ENCODE measurements around the gene KDM1A.
A peak's percentile ranks its signal among the peaks of the same experiment; 100 is the strongest.

Gene KDM1A

GRCh38 chr1:23111600-23112535, 92.6 kb downstream of the KDM1A start:
- TF ChIP-seq OSR1 (CRISPR knock-in tag; IDR thresholded peaks at IDR 0.05) = no peak
- TF ChIP-seq PPARA (CRISPR knock-in tag; IDR thresholded peaks at IDR 0.05; ENCODE audit: borderline replicate concordance) = no peak
- no peak for TF ChIP-seq TSHZ2 (CRISPR knock-in tag; IDR thresholded peaks at IDR 0.05)
- TF ChIP-seq, protein P1, sequence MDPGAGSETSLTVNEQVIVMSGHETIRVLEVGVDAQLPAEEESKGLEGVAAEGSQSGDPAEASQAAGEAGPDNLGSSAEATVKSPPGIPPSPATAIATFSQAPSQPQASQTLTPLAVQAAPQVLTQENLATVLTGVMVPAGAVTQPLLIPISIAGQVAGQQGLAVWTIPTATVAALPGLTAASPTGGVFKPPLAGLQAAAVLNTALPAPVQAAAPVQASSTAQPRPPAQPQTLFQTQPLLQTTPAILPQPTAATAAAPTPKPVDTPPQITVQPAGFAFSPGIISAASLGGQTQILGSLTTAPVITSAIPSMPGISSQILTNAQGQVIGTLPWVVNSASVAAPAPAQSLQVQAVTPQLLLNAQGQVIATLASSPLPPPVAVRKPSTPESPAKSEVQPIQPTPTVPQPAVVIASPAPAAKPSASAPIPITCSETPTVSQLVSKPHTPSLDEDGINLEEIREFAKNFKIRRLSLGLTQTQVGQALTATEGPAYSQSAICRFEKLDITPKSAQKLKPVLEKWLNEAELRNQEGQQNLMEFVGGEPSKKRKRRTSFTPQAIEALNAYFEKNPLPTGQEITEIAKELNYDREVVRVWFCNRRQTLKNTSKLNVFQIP (CRISPR knock-in tag; IDR thresholded peaks at IDR 0.05; ENCODE audit: borderline replicate concordance, low read depth) = no peak
- no peak for TF ChIP-seq TOX (CRISPR knock-in tag; IDR thresholded peaks at IDR 0.05; ENCODE audit: borderline replicate concordance)
- no peak for TF ChIP-seq ZNF70 (CRISPR knock-in tag; IDR thresholded peaks at IDR 0.05)
- no peak for TF ChIP-seq ARNTL (CRISPR knock-in tag; IDR thresholded peaks at IDR 0.05; ENCODE audit: borderline replicate concordance, low read depth)
- no peak for TF ChIP-seq SNAI2 (CRISPR knock-in tag; IDR thresholded peaks at IDR 0.05)
- TF ChIP-seq PATZ1 (CRISPR knock-in tag; IDR thresholded peaks at IDR 0.05; ENCODE audit: borderline replicate concordance) = no peak
- no peak for ATAC-seq

DNA sequence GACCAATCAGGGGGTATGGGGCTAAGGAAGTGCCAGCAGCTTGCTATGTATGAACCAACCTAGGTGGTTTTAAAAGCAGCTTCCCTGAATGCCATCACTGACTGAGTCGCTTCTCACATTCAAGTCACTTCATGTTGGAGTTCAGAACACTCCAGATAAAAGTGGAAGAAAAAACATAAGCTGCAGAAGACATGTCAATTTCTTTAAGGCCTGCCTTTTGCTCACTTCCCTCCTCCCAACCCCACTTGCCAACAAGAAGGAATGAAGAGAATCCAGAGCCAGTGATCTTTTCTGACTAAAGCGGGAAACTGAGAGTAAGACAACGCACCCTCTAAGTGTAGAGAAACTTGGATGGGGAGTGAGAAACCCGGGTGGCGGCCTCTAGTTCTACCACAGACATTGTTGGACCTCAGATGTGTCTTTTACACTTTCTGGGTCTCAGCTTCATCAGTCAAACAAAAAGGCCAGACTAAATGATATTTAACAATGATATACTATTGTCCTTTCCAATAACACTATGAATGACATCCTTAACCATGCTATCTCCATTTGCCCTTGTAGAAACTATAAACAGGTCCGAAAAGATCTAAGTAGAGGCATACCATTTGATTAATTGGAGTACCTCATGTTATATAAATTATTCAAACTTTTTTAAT, 95.3 kb downstream of the KDM1A start:
- TF ChIP-seq ZFP3 (CRISPR knock-in tag; IDR thresholded peaks at IDR 0.05) (no peak), OSR1 (CRISPR knock-in tag; IDR thresholded peaks at IDR 0.05) (no peak)
- peak; percentile 26; the same call in 2 of the 3 replicates for ATAC-seq

- TF ChIP-seq, protein P2, sequence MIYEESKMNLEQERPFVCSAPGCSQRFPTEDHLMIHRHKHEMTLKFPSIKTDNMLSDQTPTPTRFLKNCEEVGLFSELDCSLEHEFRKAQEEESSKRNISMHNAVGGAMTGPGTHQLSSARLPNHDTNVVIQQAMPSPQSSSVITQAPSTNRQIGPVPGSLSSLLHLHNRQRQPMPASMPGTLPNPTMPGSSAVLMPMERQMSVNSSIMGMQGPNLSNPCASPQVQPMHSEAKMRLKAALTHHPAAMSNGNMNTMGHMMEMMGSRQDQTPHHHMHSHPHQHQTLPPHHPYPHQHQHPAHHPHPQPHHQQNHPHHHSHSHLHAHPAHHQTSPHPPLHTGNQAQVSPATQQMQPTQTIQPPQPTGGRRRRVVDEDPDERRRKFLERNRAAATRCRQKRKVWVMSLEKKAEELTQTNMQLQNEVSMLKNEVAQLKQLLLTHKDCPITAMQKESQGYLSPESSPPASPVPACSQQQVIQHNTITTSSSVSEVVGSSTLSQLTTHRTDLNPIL (CRISPR knock-in tag; IDR thresholded peaks at IDR 0.05; ENCODE audit: low read depth) = no peak
- TF ChIP-seq PATZ1 (CRISPR knock-in tag; IDR thresholded peaks at IDR 0.05; ENCODE audit: borderline replicate concordance) (no peak), CSDC2 (CRISPR knock-in tag; IDR thresholded peaks at IDR 0.05) (no peak), ZNF8 (CRISPR knock-in tag; IDR thresholded peaks at IDR 0.05) (no peak), ZC3H10 (CRISPR knock-in tag; IDR thresholded peaks at IDR 0.05) (no peak), BACH2 (CRISPR knock-in tag; IDR thresholded peaks at IDR 0.05; ENCODE audit: borderline replicate concordance) (no peak), ARNTL (CRISPR knock-in tag; IDR thresholded peaks at IDR 0.05; ENCODE audit: borderline replicate concordance, low read depth) (no peak), TCF4 (CRISPR knock-in tag; IDR thresholded peaks at IDR 0.05; ENCODE audit: borderline replicate concordance) (no peak), GLIS3 (CRISPR knock-in tag; IDR thresholded peaks at IDR 0.05) (no peak), ZNF565 (CRISPR knock-in tag; conservative IDR thresholded peaks at IDR 0.05; ENCODE audit: low read depth) (no peak)
- no peak for ATAC-seq
These were observed 97.1 kb downstream of the KDM1A start for GRCh38 chr1:23116216-23116836.

Measured in SK-N-SH treated with all-trans-retinoic acid at 6 μM for 48 hours (cell line).